DMS79 treated with DMSO at 0.1 percent for 48 hours (cell line): ENCODE measurements around the gene ATP5PO.
A peak's percentile ranks its signal among the peaks of the same experiment; 100 is the strongest.

Experiments
- DNase-seq: peaks from one replicate; lab custom pipeline; 2025; lab: John Stamatoyannopoulos, UW

The ATP5PO gene

GRCh38 chr21:33915368-33916199 is at the start of gene ATP5PO:
ATP5PO (minus strand) TSS chr21:33915804; CDS start chr21:33915763, 41 bp downstream.
- peak; percentile 98 for DNase-seq

GRCh38 chr21:33964706-33965325 is 49.2 kb upstream of the ATP5PO start:
- DNase-seq = no peak

DNA sequence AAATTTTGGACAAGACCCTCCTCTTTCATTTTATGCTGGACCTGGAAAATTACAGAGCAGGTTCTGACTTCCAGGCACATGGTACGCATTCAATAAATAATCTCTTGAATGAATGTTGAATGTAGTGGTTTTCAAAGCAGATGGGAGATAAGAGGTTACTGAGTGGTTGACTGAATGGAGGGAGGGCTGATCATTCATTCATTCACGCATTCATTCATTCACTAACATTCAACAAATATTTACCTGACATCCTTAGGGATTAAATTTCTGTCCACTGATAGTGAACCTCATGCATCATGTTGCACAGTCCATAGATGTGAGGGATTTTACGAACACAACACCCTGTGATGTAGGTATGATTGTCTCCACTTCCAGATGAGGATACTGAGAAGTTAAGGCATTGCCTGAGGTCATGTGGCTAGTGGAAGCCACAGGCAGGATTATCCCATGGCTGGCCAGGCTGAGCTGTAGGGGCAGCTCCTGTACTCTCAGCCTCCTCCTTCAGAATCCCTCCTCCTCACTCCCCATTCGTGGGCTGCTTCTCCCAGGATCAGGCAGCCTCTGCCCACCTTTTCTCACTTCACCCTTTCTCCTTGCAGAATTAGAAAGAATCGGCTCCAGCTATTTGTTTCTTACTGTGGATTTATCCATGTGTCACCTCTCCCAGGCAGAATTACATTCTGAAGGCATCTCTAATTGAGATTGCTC is 48.4 kb upstream of the ATP5PO start:
- no peak for DNase-seq

DNA sequence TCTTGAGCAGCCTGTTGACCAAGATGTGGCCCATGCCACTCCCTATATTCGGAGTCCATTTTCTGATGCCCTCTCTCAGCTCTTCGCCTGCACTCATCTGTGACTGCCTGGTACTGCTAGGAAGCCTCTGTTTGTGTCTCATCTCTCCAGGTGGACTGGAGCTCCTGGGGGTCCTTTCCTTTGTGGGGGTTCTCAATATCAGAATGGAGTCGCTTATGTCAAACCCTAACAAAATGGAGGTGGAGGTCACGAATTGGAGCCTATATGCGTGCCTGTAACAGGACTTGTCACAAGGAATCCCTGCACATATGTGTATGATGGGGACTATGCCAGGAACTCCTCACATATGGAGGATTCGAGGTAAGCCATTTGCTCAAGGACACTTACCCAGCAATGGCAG is 46.7 kb upstream of the ATP5PO start:
- DNase-seq = no peak

DNA sequence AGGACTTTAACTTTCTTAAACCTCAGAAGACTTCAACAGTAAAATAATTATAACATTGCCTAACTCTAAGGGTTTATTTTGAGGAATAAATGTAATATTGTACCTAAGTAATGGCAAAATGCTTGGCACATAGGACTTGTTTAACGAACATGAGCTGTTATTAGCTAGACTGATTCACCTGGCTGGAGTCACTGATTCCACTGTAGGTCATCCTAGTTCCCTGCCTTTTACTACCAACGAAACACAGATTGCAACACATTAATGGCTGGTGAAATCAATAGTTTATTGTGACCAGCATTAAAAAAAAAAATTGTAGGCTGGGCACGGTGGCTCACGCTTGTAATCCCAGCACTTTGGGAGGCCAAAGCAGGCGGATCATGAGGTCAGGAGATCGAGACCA is 45.5 kb upstream of the ATP5PO start:
- DNase-seq = no peak

DNA sequence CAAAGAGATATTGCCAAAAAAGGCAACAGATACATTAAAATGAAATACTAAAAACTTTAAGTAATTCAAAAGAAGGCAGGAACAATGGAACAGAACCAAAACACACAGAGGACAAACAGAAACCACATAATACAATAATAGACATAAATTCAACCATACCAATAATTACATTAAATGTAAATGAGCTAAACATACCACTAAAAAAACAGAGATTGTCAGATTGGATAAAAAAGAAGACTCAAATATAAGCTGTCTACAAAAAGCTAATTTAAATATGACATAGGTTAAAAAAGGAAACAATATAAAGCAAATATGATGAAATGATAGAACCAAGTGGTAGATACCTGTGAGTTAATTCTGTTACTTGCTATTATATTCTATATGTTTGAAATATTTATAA is 44.1 kb upstream of the ATP5PO start:
- no peak for DNase-seq

- no peak for DNase-seq
Observed at GRCh38 chr21:33954395-33954794, 38.8 kb upstream of the ATP5PO start.

GRCh38 chr21:33951276-33952178 is 35.9 kb upstream of the ATP5PO start:
- no peak for DNase-seq

DNA sequence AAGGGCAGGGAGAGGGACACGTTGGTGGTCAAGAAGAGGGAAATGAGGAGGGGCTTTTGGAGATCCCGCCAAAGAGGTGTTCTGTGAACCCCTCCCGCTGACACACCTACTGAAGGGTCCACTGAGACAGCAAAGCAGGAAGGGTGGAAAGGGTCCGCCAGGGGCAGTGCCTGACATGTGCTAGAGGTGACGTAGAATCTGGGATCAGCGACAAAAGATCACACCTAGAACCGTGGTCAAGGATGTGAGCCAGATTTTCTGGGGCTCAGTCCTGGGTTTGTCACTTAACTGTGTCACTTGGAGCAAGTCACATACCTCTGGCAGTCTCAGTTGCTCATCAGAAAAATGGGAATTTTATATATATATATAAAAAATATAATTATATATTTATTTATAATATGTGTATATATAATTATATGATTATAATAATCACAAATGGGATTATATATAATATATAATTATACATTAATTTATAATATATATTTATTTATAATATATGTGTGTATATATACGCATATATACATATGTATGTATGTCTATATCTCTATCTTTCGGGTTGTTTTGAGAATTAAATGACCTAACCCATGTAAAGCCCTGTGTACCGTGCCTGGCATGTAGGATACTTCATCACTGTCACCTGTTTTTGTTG is 35.0 kb upstream of the ATP5PO start:
- DNase-seq = no peak

DNA sequence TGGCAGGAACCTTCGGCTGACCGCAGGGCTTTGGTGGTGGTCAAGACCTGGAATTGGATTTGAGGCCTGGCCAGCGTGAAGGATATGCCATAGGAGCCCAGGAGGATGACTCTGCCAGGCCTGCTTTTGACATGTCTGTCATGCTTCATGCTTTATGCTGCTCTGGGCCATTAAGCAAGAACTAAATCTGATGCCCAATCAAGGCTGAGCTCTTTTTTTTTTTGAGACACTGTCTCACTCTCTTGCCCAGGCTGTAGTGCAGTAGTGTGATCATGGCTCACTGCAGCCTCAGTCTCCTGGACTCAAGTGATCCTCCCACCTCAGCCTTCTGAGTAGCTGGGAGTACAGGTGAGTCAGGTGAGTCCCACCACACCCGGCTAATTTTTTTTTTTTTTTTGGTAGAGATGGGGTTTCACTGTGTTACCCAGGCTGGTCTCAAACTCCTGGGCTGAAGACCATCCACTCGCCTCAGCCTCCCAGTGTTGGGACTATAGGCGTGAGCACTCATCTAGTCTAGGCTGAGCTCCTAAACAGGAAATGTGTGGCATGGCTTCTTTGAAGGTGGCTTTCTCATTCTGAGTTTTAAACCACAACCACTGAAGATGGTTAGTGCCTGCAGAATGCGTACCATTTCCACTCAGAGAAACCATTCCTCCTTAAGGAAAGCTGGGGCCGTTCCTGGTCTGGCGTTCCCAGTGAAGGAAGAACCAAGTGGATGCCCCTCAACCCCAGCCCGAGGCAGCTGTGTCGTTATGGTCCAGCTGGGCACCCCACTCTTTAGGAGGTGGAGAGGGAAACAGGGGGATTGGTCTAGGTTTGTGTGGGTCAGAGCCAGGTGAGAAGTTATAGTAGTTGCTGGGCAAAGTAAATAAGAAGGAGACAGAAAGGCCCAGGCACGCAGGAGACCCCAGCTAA is 34.2 kb upstream of the ATP5PO start:
- DNase-seq = no peak

- DNase-seq = no peak
Observed at GRCh38 chr21:33948951-33949444, 33.4 kb upstream of the ATP5PO start.

- DNase-seq = peak; percentile 84
Observed at GRCh38 chr21:33948096-33948950, 32.7 kb upstream of the ATP5PO start.

- DNase-seq = peak; percentile 84
Observed at GRCh38 chr21:33947451-33948095, 32.0 kb upstream of the ATP5PO start.

- DNase-seq = no peak
Observed at GRCh38 chr21:33945652-33946270, 30.2 kb upstream of the ATP5PO start.

DNA sequence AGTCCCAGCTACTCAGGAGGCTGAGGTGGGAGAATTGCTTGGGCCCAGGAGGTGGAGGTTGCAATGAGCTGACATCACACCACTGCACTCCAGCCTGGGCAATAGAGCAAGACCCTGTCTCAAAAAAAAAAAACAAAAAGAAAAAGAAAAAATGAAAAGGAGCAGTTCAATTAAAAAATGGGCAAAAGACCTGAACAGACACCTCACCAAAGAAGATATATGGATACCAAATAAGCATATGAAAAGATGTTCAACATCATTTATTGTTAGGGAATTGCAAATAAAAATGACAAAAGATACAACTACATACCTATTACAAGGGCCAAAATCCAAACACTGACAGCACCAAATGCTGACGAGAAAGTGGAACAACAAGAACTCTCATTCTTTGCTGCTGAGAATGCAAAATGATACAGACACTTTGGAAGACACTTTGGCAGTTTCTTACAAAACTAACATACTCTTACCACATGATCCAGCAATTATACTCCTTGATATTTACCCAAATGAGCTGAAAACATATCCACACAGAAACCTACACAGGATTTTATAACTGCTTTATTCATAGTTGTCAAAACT is 28.7 kb upstream of the ATP5PO start:
- no peak for DNase-seq

GRCh38 chr21:33943293-33943692 is 27.7 kb upstream of the ATP5PO start:
- DNase-seq = peak; percentile 95

DNA sequence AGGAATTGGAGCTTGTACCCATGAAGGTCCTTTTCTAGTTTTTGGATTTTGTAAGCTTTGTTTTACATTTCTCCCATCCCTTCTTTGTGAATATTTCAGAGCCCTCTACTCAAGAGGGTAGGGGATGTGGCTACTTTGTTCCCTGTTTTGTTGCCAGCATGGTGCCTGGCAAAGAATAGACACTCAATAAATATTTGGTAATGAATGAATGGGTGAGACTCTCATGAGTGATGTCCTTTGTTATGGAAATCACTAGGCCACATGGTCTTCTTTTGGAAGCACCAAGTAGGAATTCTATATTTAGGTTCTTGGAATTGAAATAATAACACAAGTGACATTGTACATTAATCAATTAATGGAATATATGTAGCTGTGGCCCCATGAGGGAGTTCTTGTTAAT is 26.8 kb upstream of the ATP5PO start:
- DNase-seq = no peak

DNA sequence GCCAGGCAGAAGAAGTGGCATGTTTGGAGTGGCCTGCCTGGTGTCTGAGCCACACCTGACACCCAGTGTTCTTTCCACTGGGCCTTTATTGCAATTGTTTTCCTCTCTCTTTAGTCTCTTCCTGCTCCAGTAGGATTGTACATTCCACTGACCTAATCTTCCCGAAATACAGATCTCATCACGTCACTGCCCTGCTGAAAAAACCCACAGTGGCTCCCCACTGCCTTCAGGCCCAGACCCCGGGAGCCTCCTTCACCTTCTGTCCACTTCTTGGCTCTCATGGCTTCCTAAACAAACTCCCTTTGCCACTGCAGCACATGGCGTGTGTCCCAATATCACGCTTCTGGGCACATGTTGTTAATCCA is 25.3 kb upstream of the ATP5PO start:
- no peak for DNase-seq
